HEK293T (cell line): ENCODE results near the gene GRK4.

ENCODE experiments used
- BHLHE40 ChIP-seq: fragments of 450-650 bp; IDR thresholded peaks from 2 replicates; pipeline ENCODE4 v1.6.1; 2016; ENCODE audit warnings: mild to moderate bottlenecking, moderate library complexity, borderline replicate concordance
- CTBP1 ChIP-seq: fragments of 450-650 bp; IDR thresholded peaks from 2 replicates; pipeline ENCODE4 v1.6.1; 2016; ENCODE audit warnings: borderline replicate concordance
- FOXM1 ChIP-seq: fragments of 450-650 bp; IDR thresholded peaks from 2 replicates; pipeline ENCODE4 v1.6.1; 2017; ENCODE audit warnings: mild to moderate bottlenecking, borderline replicate concordance
- SP1 ChIP-seq: fragments of 450-650 bp; IDR thresholded peaks from 2 replicates; pipeline ENCODE4 v1.6.1; 2017
- TARDBP ChIP-seq: fragments of 450-650 bp; IDR thresholded peaks from 2 replicates; pipeline ENCODE4 v1.6.1; 2016

- TF ChIP-seq SP1 (no peak), BHLHE40 (no peak), CTBP1 (no peak), TARDBP (no peak), FOXM1 (no peak)
Observed at GRCh38 chr4:2991243-2991642, 27.9 kb downstream of the GRK4 start.
